H9 (cell line): Measurements from ENCODE around the gene LHX4. TPM values are rescaled to one million over a fixed set of nuclear protein-coding genes. Genes with fewer than 3 reads are reported as not detected.

Experiments used
- DNase-seq: peaks from one replicate; pipeline ENCODE4 v3.0.0-alpha.2; 2017
- H2AFZ ChIP-seq: one replicate; pipeline ENCODE4 v1.6.1; 2013; ENCODE audit warnings: mild to moderate bottlenecking, low read length, control low read depth, moderate library complexity
- H2AK5ac ChIP-seq: 2 replicates; pipeline ENCODE4 v1.6.1; 2013; ENCODE audit warnings: low read length, control low read depth, mixed read lengths; ENCODE audit not compliant: insufficient read length
- H2BK120ac ChIP-seq: one replicate; pipeline ENCODE4 v1.6.1; 2013; ENCODE audit warnings: low read depth, mild to moderate bottlenecking, low read length, control low read depth, inconsistent platforms; ENCODE audit not compliant: poor library complexity, severe bottlenecking
- H2BK12ac ChIP-seq: 2 replicates; pipeline ENCODE4 v1.6.1; 2013; ENCODE audit warnings: low read length, control low read depth, mixed read lengths, low read depth; ENCODE audit not compliant: insufficient read length
- H2BK15ac ChIP-seq: 2 replicates; pipeline ENCODE4 v1.6.1; 2013; ENCODE audit warnings: low read depth, low read length, control low read depth
- H2BK20ac ChIP-seq: one replicate; pipeline ENCODE4 v1.6.1; 2013; ENCODE audit warnings: low read depth, mild to moderate bottlenecking, low read length, control low read depth, inconsistent platforms; ENCODE audit not compliant: poor library complexity, severe bottlenecking
- H2BK5ac ChIP-seq: 2 replicates; pipeline ENCODE4 v1.6.1; 2013; ENCODE audit warnings: low read length, control low read depth, mixed read lengths; ENCODE audit not compliant: insufficient read length
- H3K14ac ChIP-seq: 2 replicates; pipeline ENCODE4 v1.6.1; 2013; ENCODE audit warnings: low read length, control low read depth; ENCODE audit not compliant: insufficient read depth
- H3K18ac ChIP-seq: 2 replicates; pipeline ENCODE4 v1.6.1; 2013; ENCODE audit warnings: low read depth, mild to moderate bottlenecking, mixed read lengths, low read length, control low read depth; ENCODE audit not compliant: insufficient read length
- H3K23ac ChIP-seq: 2 replicates; pipeline ENCODE4 v1.6.1; 2013; ENCODE audit warnings: low read length, control low read depth, mixed read lengths, low read depth; ENCODE audit not compliant: insufficient read length
- H3K23me2 ChIP-seq: 2 replicates; pipeline ENCODE4 v1.6.1; 2013; ENCODE audit warnings: low read depth, mild to moderate bottlenecking, mixed read lengths, low read length, control low read depth; ENCODE audit not compliant: insufficient read length, poor library complexity, severe bottlenecking
- H3K27ac ChIP-seq: 2 replicates; pipeline ENCODE4 v1.5.1; 2013; ENCODE audit warnings: low read length, control low read depth, mixed read lengths, low read depth; ENCODE audit not compliant: insufficient read length
- H3K27me3 ChIP-seq: 2 replicates; pipeline ENCODE4 v1.6.1; 2013; ENCODE audit warnings: low read length, control low read depth, inconsistent platforms; ENCODE audit not compliant: insufficient read depth
- H3K4ac ChIP-seq: 2 replicates; pipeline ENCODE4 v1.6.1; 2013; ENCODE audit warnings: low read depth, mild to moderate bottlenecking, control low read depth, inconsistent platforms, low read length, moderate library complexity
- H3K4me1 ChIP-seq: 2 replicates; pipeline ENCODE4 v1.6.1; 2013; ENCODE audit warnings: low read length, control low read depth, inconsistent platforms; ENCODE audit not compliant: insufficient read depth
- H3K4me2 ChIP-seq: 2 replicates; pipeline ENCODE4 v1.6.1; 2013; ENCODE audit warnings: low read length, control low read depth, mixed read lengths; ENCODE audit not compliant: insufficient read length, insufficient read depth
- H3K56ac ChIP-seq: 2 replicates; pipeline ENCODE4 v1.6.1; 2013; ENCODE audit warnings: low read depth, mild to moderate bottlenecking, mixed read lengths, low read length, control low read depth; ENCODE audit not compliant: insufficient read length
- H3K79me1 ChIP-seq: 2 replicates; pipeline ENCODE4 v1.6.1; 2013; ENCODE audit warnings: low read depth, mild to moderate bottlenecking, moderate library complexity, low read length, control low read depth, inconsistent platforms; ENCODE audit not compliant: insufficient read depth, poor library complexity, severe bottlenecking
- H3K79me2 ChIP-seq: 2 replicates; pipeline ENCODE4 v1.6.1; 2013; ENCODE audit warnings: low read length, control low read depth, inconsistent platforms; ENCODE audit not compliant: insufficient read depth
- H3K9ac ChIP-seq: 2 replicates; pipeline ENCODE4 v1.6.1; 2013; ENCODE audit warnings: low read length, control low read depth, mixed read lengths; ENCODE audit not compliant: insufficient read length; ENCODE audit errors: extremely low read depth
- H3K9me3 ChIP-seq: one replicate; pipeline ENCODE4 v1.6.1; 2013; ENCODE audit warnings: low read depth, low read length, inconsistent platforms; ENCODE audit not compliant: control insufficient read depth
- H3T11ph ChIP-seq: one replicate; pipeline ENCODE4 v1.6.1; 2013; ENCODE audit warnings: mild to moderate bottlenecking, low read length, control low read depth, inconsistent platforms
- H4K20me1 ChIP-seq: one replicate; pipeline ENCODE4 v1.6.1; 2013; ENCODE audit not compliant: control insufficient read depth, insufficient read length, insufficient read depth
- H4K5ac ChIP-seq: 2 replicates; pipeline ENCODE4 v1.6.1; 2013; ENCODE audit warnings: low read depth, mild to moderate bottlenecking, mixed read lengths, low read length, control low read depth; ENCODE audit not compliant: insufficient read length
- H4K8ac ChIP-seq: replicated peaks from 2 replicates; pipeline ENCODE4 v1.6.1; 2013; ENCODE audit warnings: low read length, control low read depth, mixed read lengths, low read depth; ENCODE audit not compliant: insufficient read length
- H4K91ac ChIP-seq: 2 replicates; pipeline ENCODE4 v1.6.1; 2013; ENCODE audit warnings: low read depth, mild to moderate bottlenecking, moderate library complexity, mixed read lengths, low read length, control low read depth; ENCODE audit not compliant: insufficient read length
- H3K27ac Mint-ChIP-seq, 3 experiments: 2 replicates in 2 of 3; 3 replicates in 1 of 3; pipeline ENCODE4 v1.8.0; 2020 to 2021; ENCODE audit warnings: mixed read lengths in 3 of 3, mild to moderate bottlenecking in 1 of 3, moderate library complexity in 1 of 3
- H3K27me3 Mint-ChIP-seq: 2 replicates; pipeline ENCODE4 v1.8.0; 2021; ENCODE audit warnings: low read depth, mild to moderate bottlenecking, moderate library complexity, mixed read lengths
- H3K36me3 Mint-ChIP-seq, 3 experiments: 2 replicates in 2 of 3; 3 replicates in 1 of 3; pipeline ENCODE4 v1.8.0; 2020 to 2021; ENCODE audit warnings: low read depth in 3 of 3, mixed read lengths in 3 of 3; ENCODE audit not compliant: insufficient read depth in 1 of 3
- H3K4me1 Mint-ChIP-seq, 2 experiments: 2 replicates each; pipeline ENCODE4 v1.8.0; 2020; ENCODE audit warnings: mixed read lengths in 2 of 2
- H3K4me3 Mint-ChIP-seq, 2 experiments: 2 replicates in 1 of 2; 3 replicates in 1 of 2; pipeline ENCODE4 v1.8.0; 2020 to 2021; ENCODE audit warnings: mild to moderate bottlenecking in 2 of 2, mixed read lengths in 2 of 2, moderate library complexity in 1 of 2
- H3K9me3 Mint-ChIP-seq, 2 experiments: 2 replicates in 1 of 2; 3 replicates in 1 of 2; pipeline ENCODE4 v1.8.0; 2020; ENCODE audit warnings: mild to moderate bottlenecking in 2 of 2, mixed read lengths in 2 of 2, moderate library complexity in 1 of 2
- CTCF ChIP-seq: fragments of 200-600 bp; sonication (generic); conservative IDR thresholded peaks from 3 replicates; pipeline ENCODE4 v1.8.0; 2021; ENCODE audit warnings: antibody characterized with exemption, mild to moderate bottlenecking
- WGBS: extraction: QIAGEN DNeasy Blood & Tissue Kit; methylation state at CpG from one replicate; pipeline ENCODE4 v1.1.7; 2013; ENCODE audit warnings: missing lambda C conversion rate, low lambda C conversion rate, mixed read lengths; ENCODE audit not compliant: insufficient read length; ENCODE audit errors: extremely low coverage; 5-methylcytosine and 5-hydroxymethylcytosine counted together
- total RNA-seq: library from RNA; stranded (reverse); gene quantifications from 2 replicates; pipeline ENCODE4 v1.2.1, GENCODE V29; 2021

Gene LHX4
- total RNA-seq, 1 experiment from 2014 or later, result 1.9 TPM

GRCh38 chr1:180283098-180283497 is 53.0 kb downstream of the LHX4 start:
- H3T11ph ChIP-seq, result no peak overlapping the region
- H3K9me3 Mint-ChIP-seq, result no peaks in the 10 kb centered on the region

More at GRCh38 chr1:180283098-180283497, 53.0 kb downstream of the LHX4 start:
- Histone ChIP-seq H3K27me3 (no peaks in the 10 kb centered on the region), H3K23me2 (no peaks in the 10 kb centered on the region), H3K79me2 (no peaks in the 10 kb centered on the region), H3K4me2 (no peak overlapping the region), H3K9me3 (no peaks in the 10 kb centered on the region), H2BK20ac (no peak overlapping the region), H2BK15ac (no peak overlapping the region), H3K27ac (no peak overlapping the region), H2BK5ac (no peak overlapping the region), H3K4me1 (peaks cover 5% of the 10 kb centered on the region; the same call in 1 of the 2 replicates), H4K5ac (no peak overlapping the region), H4K20me1 (no peaks in the 10 kb centered on the region), H3K23ac (no peak overlapping the region), H3K56ac (no peak overlapping the region), H3K9ac (no peak overlapping the region), H2AFZ (no peak overlapping the region), H4K8ac (no peak overlapping the region), H4K91ac (no peak overlapping the region), H3K79me1 (no peaks in the 10 kb centered on the region), H3K14ac (no peak overlapping the region), H2BK12ac (no peak overlapping the region), H2BK120ac (no peak overlapping the region), H3K4ac (no peak overlapping the region), H3K18ac (no peak overlapping the region), H2AK5ac (no peak overlapping the region)
- no peaks in the 10 kb centered on the region for H3K27me3 Mint-ChIP-seq
- H3K4me1 Mint-ChIP-seq, result peaks cover 8 to 12% of the 10 kb centered on the region in 2 experiments
- WGBS, result no CpG with 5 or more reads among the region's 4 CpGs
- no peak overlapping the region for H3K4me3 Mint-ChIP-seq
- 0 out of 7 replicates have a peak overlapping the region, but pooled peaks of 1 of the 3 experiments have one; percentile 35 for H3K27ac Mint-ChIP-seq
- DNase-seq, result no peak
- H3K36me3 Mint-ChIP-seq, result peaks cover 0 to 5% (median under 1%) of the 10 kb centered on the region in 3 experiments; a peak in 2 of 7 replicates
- TF ChIP-seq CTCF, result no peak
